ENCODE data around the gene NBPF3.
A peak's percentile ranks its signal among the peaks of the same experiment; 100 is the strongest.

The NBPF3 gene

DNA sequence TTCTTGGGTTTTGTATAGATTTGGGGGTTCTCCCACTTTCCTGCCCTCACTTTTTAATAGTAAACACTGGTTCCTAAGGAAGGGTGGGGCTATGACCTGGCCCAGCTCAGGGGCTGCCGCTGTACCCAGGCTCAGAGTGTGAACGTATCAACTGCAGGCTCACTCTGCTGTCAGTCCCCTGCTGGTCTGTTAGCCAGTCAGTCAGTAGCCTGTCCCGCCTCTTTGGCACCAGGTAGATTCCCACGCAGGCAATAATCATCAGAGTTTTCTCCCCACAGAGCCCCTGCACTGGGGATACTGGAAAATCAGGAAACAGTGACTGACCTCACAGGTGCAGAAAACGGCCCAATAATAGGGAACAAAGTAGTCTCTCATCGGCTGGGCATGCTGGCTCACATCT, 54.3 kb downstream of the NBPF3 start:
- no peak for DNase-seq (ENCODE audit: low read depth in 2 of 2)

GRCh38 chr1:21495225-21495820, 55.4 kb downstream of the NBPF3 start:
- DNase-seq (ENCODE audit: low read depth in 2 of 2) = no peak

GRCh38 chr1:21496063-21496462, 56.1 kb downstream of the NBPF3 start:
- DNase-seq (ENCODE audit: low read depth in 2 of 2) = no peak

DNA sequence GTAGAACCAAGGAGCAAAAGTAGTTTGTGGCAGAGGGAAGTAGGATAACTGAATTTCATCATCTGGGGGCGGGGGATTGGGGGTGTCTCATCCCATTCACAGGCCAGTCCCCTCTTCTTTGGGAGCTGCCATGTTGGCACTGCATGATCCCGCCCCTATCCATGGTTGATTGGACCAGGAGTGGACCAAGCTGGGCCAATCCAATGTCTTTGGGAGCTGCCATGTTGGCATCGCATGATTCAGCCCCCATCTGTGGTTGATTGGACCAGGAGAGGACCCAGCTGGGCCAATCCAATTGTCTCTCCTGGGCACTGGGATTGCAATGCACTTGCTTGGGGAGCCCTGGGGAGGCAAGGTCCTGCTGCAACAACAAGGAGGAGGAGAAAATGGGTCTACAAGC, 56.9 kb downstream of the NBPF3 start:
- no peak for DNase-seq (ENCODE audit: low read depth in 2 of 2)

- no peak for DNase-seq (ENCODE audit: low read depth in 2 of 2)
These were observed 57.6 kb downstream of the NBPF3 start for GRCh38 chr1:21497466-21498061.

- DNase-seq (ENCODE audit: low read depth in 2 of 2) = no peak
These were observed 59.5 kb downstream of the NBPF3 start for GRCh38 chr1:21499283-21499950.

DNA sequence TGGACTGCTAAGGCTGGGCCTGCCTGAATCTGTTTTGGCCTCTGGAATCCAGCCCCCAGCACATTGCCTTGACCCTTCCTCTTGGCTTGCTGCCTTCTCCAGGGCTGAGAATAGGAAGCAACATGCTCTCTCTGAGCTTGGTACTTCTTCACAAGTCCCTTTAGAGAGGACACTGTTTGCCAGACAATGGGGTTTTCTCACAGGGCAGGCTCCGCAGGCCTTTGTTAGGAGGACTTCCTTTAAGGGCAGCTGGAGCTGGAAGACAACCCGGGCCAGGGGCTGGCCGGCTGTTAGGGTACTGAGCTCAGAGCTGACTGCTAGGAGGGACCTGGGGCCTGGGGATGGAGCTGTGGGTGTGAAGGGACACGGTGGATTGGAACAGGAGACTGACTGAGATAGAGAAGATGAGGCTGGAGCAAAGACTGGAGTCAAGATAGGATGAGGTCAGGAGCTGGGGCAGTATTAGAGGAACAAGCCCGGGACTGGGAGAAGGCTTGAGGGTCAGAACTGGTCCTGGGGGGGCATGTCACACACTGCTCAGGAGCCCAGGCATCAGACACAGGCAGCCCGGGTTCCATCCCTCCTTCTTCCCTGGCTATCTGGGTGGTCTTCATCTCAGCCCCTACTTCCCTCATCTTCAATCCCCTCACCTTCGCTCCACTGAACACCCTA, 63.9 kb downstream of the NBPF3 start:
- no peak for DNase-seq (ENCODE audit: low read depth in 2 of 2)

- no peak for DNase-seq (ENCODE audit: low read depth in 2 of 2)
These were observed 66.9 kb downstream of the NBPF3 start for GRCh38 chr1:21506804-21507203.

- no peak for DNase-seq (ENCODE audit: low read depth in 2 of 2)
These were observed 67.8 kb downstream of the NBPF3 start for GRCh38 chr1:21507511-21508270.

- DNase-seq (ENCODE audit: low read depth in 2 of 2) = peak; percentile 11 to 56
These were observed 68.8 kb downstream of the NBPF3 start for GRCh38 chr1:21508580-21509350.

DNA sequence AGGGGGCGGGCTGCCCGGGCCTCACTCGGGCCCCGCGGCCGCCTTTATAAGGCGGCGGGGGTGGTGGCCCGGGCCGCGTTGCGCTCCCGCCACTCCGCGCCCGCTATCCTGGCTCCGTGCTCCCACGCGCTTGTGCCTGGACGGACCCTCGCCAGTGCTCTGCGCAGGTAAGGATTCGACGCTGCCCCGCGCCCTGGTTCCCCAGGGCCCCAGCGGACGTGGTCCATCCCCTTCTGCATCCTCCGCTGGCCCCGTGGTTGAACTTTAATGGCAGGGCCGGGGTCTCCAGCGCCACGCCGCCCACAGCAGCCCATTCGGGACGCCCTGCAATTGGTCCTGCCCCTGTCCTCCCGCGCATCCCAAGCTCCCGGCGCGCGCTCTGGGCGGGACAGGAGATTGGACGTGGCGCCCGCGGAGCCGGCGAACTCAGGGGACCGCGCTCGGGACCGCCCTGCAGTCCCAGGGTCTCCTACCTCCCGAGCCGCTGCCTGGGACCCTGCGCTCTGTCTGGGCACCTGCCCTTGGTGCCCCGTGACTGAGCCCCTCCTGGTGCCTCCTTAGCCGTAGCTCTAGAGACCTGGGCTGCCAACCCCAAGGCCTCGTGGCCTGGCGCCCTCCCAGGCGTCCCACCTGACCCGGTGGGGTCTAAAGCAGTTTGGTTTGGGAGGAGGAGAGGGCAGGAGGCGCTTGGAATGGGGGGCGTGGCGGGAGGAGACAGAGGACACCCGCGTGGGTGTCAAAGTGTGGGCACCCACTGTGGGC, 69.6 kb downstream of the NBPF3 start, which contains the start of gene ALPL:
Gene ALPL, plus strand, starts transcription at position 73 of the 762 bp plus-strand sequence. CDS start 44,659 bp downstream, outside the sequence.
- DNase-seq (ENCODE audit: low read depth in 2 of 2) = no peak

- no peak for DNase-seq (ENCODE audit: low read depth in 2 of 2)
These were observed 70.2 kb downstream of the NBPF3 start for GRCh38 chr1:21510113-21510493.

DNA sequence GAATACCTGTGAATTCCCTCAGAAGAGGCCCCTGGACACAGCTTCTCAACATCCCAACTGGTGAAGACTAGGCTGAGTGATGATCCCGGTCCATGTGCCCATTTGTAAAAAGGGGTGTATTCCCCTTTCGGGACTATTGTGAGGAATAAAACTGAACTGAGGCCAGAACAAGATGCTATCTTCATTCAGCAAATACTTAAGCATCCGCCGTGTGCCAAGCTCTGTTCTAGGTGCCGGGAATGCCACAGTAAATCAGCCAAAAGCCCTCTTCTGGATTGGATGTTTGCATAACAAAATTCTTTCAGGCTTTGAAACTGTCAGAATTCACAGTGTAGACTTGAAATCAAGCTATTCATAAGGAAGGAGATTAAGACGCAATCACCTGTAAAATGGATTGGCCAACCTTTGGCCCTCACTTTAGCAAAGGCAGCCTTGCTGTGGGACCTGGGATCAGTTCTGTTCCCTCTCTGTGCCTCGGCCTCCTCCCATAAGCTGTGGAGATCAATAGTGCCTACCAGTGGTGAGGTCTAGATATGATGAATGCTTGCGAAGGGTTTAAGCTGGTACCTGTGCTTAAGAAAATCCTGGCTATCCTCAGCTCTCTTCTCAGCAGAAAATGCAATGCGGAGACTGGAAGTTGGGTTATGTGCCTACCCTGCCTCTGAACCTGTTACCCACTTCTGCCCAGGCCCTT, 71.1 kb downstream of the NBPF3 start:
- DNase-seq (ENCODE audit: low read depth in 2 of 2) = no peak

- no peak for DNase-seq (ENCODE audit: low read depth in 2 of 2)
These were observed 71.9 kb downstream of the NBPF3 start for GRCh38 chr1:21511579-21512522.

- no peak for DNase-seq (ENCODE audit: low read depth in 2 of 2)
These were observed 74.3 kb downstream of the NBPF3 start for GRCh38 chr1:21514245-21514644.

- DNase-seq (ENCODE audit: low read depth in 2 of 2) = no peak
These were observed 77.2 kb downstream of the NBPF3 start for GRCh38 chr1:21517161-21517589.

- DNase-seq (ENCODE audit: low read depth in 2 of 2) = no peak
These were observed 77.9 kb downstream of the NBPF3 start for GRCh38 chr1:21517660-21518480.

All from stimulated activated CD4-positive, alpha-beta T cell treated with anti-CD3 and anti-CD28 coated beads, Interleukin-1b, Interleukin-23, amount 100 ng/mL, for 1 hour (primary cell).